GM12864 (cell line): ENCODE data around the gene FOXO1.

ENCODE experiments used
- DNase-seq: peaks from one replicate; pipeline ENCODE4 v3.0.0-alpha.2; 2011; ENCODE audit warnings: low read depth
- H3K4me3 ChIP-seq: 2 replicates; pipeline ENCODE4 v1.5.1; 2011; ENCODE audit warnings: mild to moderate bottlenecking, low read depth, low read length, control low read depth
- CTCF ChIP-seq: IDR thresholded peaks from 2 replicates; pipeline ENCODE4 v1.5.1; 2011; ENCODE audit warnings: low read depth, mild to moderate bottlenecking, moderate library complexity, low read length, control low read depth, inconsistent platforms; ENCODE audit errors: missing control alignments

The FOXO1 gene

GRCh38 chr13:40660692-40661091 lies 5.7 kb downstream of the FOXO1 start:
- H3K4me3 ChIP-seq, result no peak overlapping the region
- DNase-seq, result no peak
- TF ChIP-seq CTCF, result no peak

GRCh38 chr13:40660141-40660664 lies 6.2 kb downstream of the FOXO1 start:
- H3K4me3 ChIP-seq, result no peak overlapping the region
- TF ChIP-seq CTCF, result no peak
- DNase-seq, result no peak

- no peak for DNase-seq
- TF ChIP-seq CTCF, result no peak
- H3K4me3 ChIP-seq, result no peak overlapping the region
Measured at GRCh38 chr13:40657951-40658350, 8.5 kb downstream of the FOXO1 start.

- no peak overlapping the region for H3K4me3 ChIP-seq
- DNase-seq, result no peak
- TF ChIP-seq CTCF, result no peak
Measured at GRCh38 chr13:40657307-40657706, 9.1 kb downstream of the FOXO1 start.

GRCh38 chr13:40656358-40656757 lies 10.1 kb downstream of the FOXO1 start:
- no peak for TF ChIP-seq CTCF
- H3K4me3 ChIP-seq, result no peak overlapping the region
- no peak for DNase-seq

- DNase-seq, result no peak
- TF ChIP-seq CTCF, result peak; percentile 1
- peak overlapping the region; percentile 50 for H3K4me3 ChIP-seq
Measured at GRCh38 chr13:40653527-40654318, 12.7 kb downstream of the FOXO1 start.

GRCh38 chr13:40652588-40652940 lies 13.9 kb downstream of the FOXO1 start:
- no peak for DNase-seq
- H3K4me3 ChIP-seq, result peak overlapping the region; percentile 18; the same call in 1 of the 2 replicates

More at GRCh38 chr13:40652588-40652940, 13.9 kb downstream of the FOXO1 start:
- TF ChIP-seq CTCF, result no peak
